ENCODE measurements around the gene U2AF1L4. TPM values are rescaled to one million over a fixed set of nuclear protein-coding genes. Genes with fewer than 3 reads are reported as not detected.

Gene U2AF1L4
- total RNA-seq, 4 donors from 2014 or later, result 34.8 to 122 (median 44.9) TPM

- no peaks in the 10 kb centered on the region for H3K36me3 ChIP-seq
- 25 to 28% methylated on average over 2 to 8 of the region's 8 CpGs for WGBS, 2 donors (ENCODE audit: low coverage in 1 of 2)
- intact Hi-C loops (cut with DNase I; ENCODE audit: low total_unique reads) (loop anchor here (1.0 kb wide), 1 partner anchor 21 kb away; no protein-coding TSS in a partner anchor), in situ Hi-C loops (cut with MboI; ENCODE audit: low pct_ligation_motif_present in 1 of 4, low pct_unique_long_range_greater_than_20kb in 1 of 4, low sequenced_read_pairs in 3 of 4) (loop anchor here in 1 of 4 donors (10.0 kb wide), 1 partner anchor 241 kb away; the partner anchor contains the start of gene LRFN3)
- TF ChIP-seq EP300 (IDR thresholded peaks at IDR 0.05; ENCODE audit: low read depth), result no peak
- peak in 1 of 3 donors; percentile 15 for TF ChIP-seq POLR2AphosphoS5 (IDR thresholded peaks at IDR 0.05)
- peak; percentile 93 to 99 (median 97) for TF ChIP-seq CTCF (IDR thresholded peaks at IDR 0.05)
- no peaks in the 10 kb centered on the region for H3K4me1 ChIP-seq
- no peak overlapping the region for H3K4me3 ChIP-seq
- no peaks in the 10 kb centered on the region for H3K27me3 ChIP-seq
- no peaks in the 10 kb centered on the region for H3K9me3 ChIP-seq
- DNase-seq, result peak; percentile 92
- H3K27ac ChIP-seq, result no peak overlapping the region
These were observed 51.2 kb downstream of the U2AF1L4 start for GRCh38 chr19:35693835-35694599.

- no peak for DNase-seq
These were observed 51.8 kb downstream of the U2AF1L4 start for GRCh38 chr19:35693422-35693821.

More at GRCh38 chr19:35693422-35693821, 51.8 kb downstream of the U2AF1L4 start:
- in situ Hi-C loops (cut with MboI; ENCODE audit: low pct_ligation_motif_present in 1 of 4, low pct_unique_long_range_greater_than_20kb in 1 of 4, low sequenced_read_pairs in 3 of 4), result loop anchor here in 1 of 4 donors (10.0 kb wide), 1 partner anchor 241 kb away; the partner anchor contains the start of gene LRFN3
- intact Hi-C loops (cut with DNase I; ENCODE audit: low total_unique reads), result no loop called here
- Histone ChIP-seq H3K36me3 (no peaks in the 10 kb centered on the region), H3K4me1 (no peaks in the 10 kb centered on the region), H3K27me3 (no peaks in the 10 kb centered on the region), H3K9me3 (no peaks in the 10 kb centered on the region), H3K4me3 (no peak overlapping the region), H3K27ac (no peak overlapping the region)
- 8 to 11% methylated on average over 6 to 8 of the region's 8 CpGs for WGBS, 2 donors (ENCODE audit: low coverage in 1 of 2)
- TF ChIP-seq POLR2AphosphoS5 (IDR thresholded peaks at IDR 0.05) (no peak), CTCF (IDR thresholded peaks at IDR 0.05) (no peak), POLR2A (IDR thresholded peaks at IDR 0.05) (no peak), EP300 (IDR thresholded peaks at IDR 0.05; ENCODE audit: low read depth) (no peak)

Other genes starting within 250 kb of the U2AF1L4 start
- 10 to 100 TPM in 2 of 4 donors, 1 to 10 TPM in 2; 2.7 to 18.1 (median 10.0) TPM for gene DMKN, start 231.8 kb downstream of the U2AF1L4 start, total RNA-seq
- not detected for gene SBSN, start 217.1 kb downstream of the U2AF1L4 start, total RNA-seq
- gene GAPDHS, start 212.0 kb downstream of the U2AF1L4 start, total RNA-seq, result not detected
- 10 to 100 TPM; 29.5 to 77.0 (median 54.0) TPM for gene TMEM147, start 199.8 kb downstream of the U2AF1L4 start, total RNA-seq
- not detected for gene ATP4A, start 181.8 kb downstream of the U2AF1L4 start, total RNA-seq
- not detected for gene PMIS2, start 159.2 kb downstream of the U2AF1L4 start, total RNA-seq
- gene HAUS5, start 132.7 kb downstream of the U2AF1L4 start, total RNA-seq, result 1 to 10 TPM; 3.7 to 6.6 (median 5.2) TPM
- gene RBM42, start 116.4 kb downstream of the U2AF1L4 start, total RNA-seq, result 100 to 1,000 TPM in 1 of 4 donors, 10 to 100 TPM in 3; 53.1 to 107 (median 62.5) TPM
- 10 to 100 TPM in 1 of 4 donors, 1 to 10 TPM in 2, not detected in 1; 1.1 to 35.2 (median 3.5) TPM for gene ETV2, start 103.7 kb downstream of the U2AF1L4 start, total RNA-seq
- 1,000 to 10,000 TPM in 1 of 4 donors, 100 to 1,000 TPM in 3; 368 to 1,320 (median 628) TPM for gene COX6B1, start 97.1 kb downstream of the U2AF1L4 start, total RNA-seq
- gene UPK1A, start 78.9 kb downstream of the U2AF1L4 start, total RNA-seq, result not detected
- not detected for gene ZBTB32, start 40.9 kb downstream of the U2AF1L4 start, total RNA-seq
- gene KMT2B, start 27.4 kb downstream of the U2AF1L4 start, total RNA-seq, result 10 to 100 TPM; 31.8 to 63.9 (median 50.7) TPM
- 1 to 10 TPM in 3 of 4 donors, under 1 TPM in 1; 0.40 to 7.3 (median 6.0) TPM for gene IGFLR1, start 3.0 kb downstream of the U2AF1L4 start, total RNA-seq
- 10 to 100 TPM in 3 of 4 donors, 1 to 10 TPM in 1; 6.6 to 80.0 (median 56.8) TPM for gene PSENEN, start 233 bp upstream of the U2AF1L4 start, total RNA-seq
- 10 to 100 TPM; 10.5 to 41.1 (median 15.8) TPM for gene LIN37, start 3.2 kb upstream of the U2AF1L4 start, total RNA-seq
- 100 to 1,000 TPM in 1 of 4 donors, 10 to 100 TPM in 3; 22.3 to 185 (median 43.9) TPM for gene HSPB6, start 11.6 kb upstream of the U2AF1L4 start, total RNA-seq
- 10 to 100 TPM in 2 of 4 donors, 1 to 10 TPM in 2; 9.2 to 42.8 (median 24.6) TPM for gene PROSER3, start 12.8 kb upstream of the U2AF1L4 start, total RNA-seq
- gene ARHGAP33, start 30.1 kb upstream of the U2AF1L4 start, total RNA-seq, result 10 to 100 TPM in 2 of 4 donors, 1 to 10 TPM in 2; 6.7 to 70.3 (median 17.2) TPM
- not detected for gene PRODH2, start 67.4 kb upstream of the U2AF1L4 start, total RNA-seq
- not detected for gene NPHS1, start 107.1 kb upstream of the U2AF1L4 start, total RNA-seq
- gene KIRREL2, start 111.5 kb upstream of the U2AF1L4 start, total RNA-seq, result not detected
- 10 to 100 TPM in 1 of 4 donors, 1 to 10 TPM in 2, under 1 TPM in 1; 1.00 to 10.5 (median 4.5) TPM for gene APLP1, start 123.2 kb upstream of the U2AF1L4 start, total RNA-seq
- 10 to 100 TPM in 3 of 4 donors, 1 to 10 TPM in 1; 7.5 to 29.5 (median 13.1) TPM for gene NFKBID, start 155.1 kb upstream of the U2AF1L4 start, total RNA-seq
- 1 to 10 TPM in 1 of 4 donors, not detected in 3; 9.4 TPM for gene HCST, start 157.1 kb upstream of the U2AF1L4 start, total RNA-seq
- gene TYROBP, start 162.9 kb upstream of the U2AF1L4 start, total RNA-seq, result 10 to 100 TPM; 25.6 to 81.5 (median 52.2) TPM
- gene LRFN3, start 191.0 kb upstream of the U2AF1L4 start, total RNA-seq, result 10 to 100 TPM; 12.1 to 48.6 (median 16.6) TPM
- gene SDHAF1, start 249.8 kb upstream of the U2AF1L4 start, total RNA-seq, result 10 to 100 TPM; 30.3 to 83.8 (median 55.4) TPM

Data from transverse colon (tissue), 4 donors.